UCSD-AML1 (cell line): ENCODE data around the gene SERPINA6.
"Not testable (repeated sequence)": the region's sequence is repeated elsewhere in the genome, so short reads cannot be mapped to it uniquely, and the experiment has no call there.

Source experiments
- DNase-seq: peaks from one replicate; lab custom pipeline; 2025; ENCODE audit not compliant: unreplicated experiment; lab: John Stamatoyannopoulos, UW

The SERPINA6 gene

GRCh38 chr14:94354638-94355185, 31.6 kb upstream of the SERPINA6 start:
- no peak for DNase-seq

- not testable (repeated sequence) for DNase-seq
These were observed 31.1 kb upstream of the SERPINA6 start for GRCh38 chr14:94354190-94354589.

- no peak for DNase-seq
These were observed 26.1 kb upstream of the SERPINA6 start for GRCh38 chr14:94349276-94349675.

GRCh38 chr14:94348836-94349235, 25.7 kb upstream of the SERPINA6 start:
- DNase-seq, result no peak

GRCh38 chr14:94346841-94347240, 23.7 kb upstream of the SERPINA6 start:
- no peak for DNase-seq

- not testable (repeated sequence) for DNase-seq
These were observed 23.1 kb upstream of the SERPINA6 start for GRCh38 chr14:94346065-94346786.

- no peak for DNase-seq
These were observed 22.4 kb upstream of the SERPINA6 start for GRCh38 chr14:94345344-94346064.

GRCh38 chr14:94344389-94344788, 21.3 kb upstream of the SERPINA6 start:
- no peak for DNase-seq

- no peak for DNase-seq
These were observed 20.3 kb upstream of the SERPINA6 start for GRCh38 chr14:94343238-94344005.

GRCh38 chr14:94342334-94342934, 19.3 kb upstream of the SERPINA6 start:
- DNase-seq, result no peak

GRCh38 chr14:94341656-94342333, 18.7 kb upstream of the SERPINA6 start:
- DNase-seq, result no peak

GRCh38 chr14:94340533-94340932, 17.4 kb upstream of the SERPINA6 start:
- no peak for DNase-seq

- no peak for DNase-seq
These were observed 14.9 kb upstream of the SERPINA6 start for GRCh38 chr14:94338023-94338422.

GRCh38 chr14:94337274-94337673, 14.1 kb upstream of the SERPINA6 start:
- DNase-seq, result no peak

- DNase-seq, result no peak
These were observed 11.7 kb upstream of the SERPINA6 start for GRCh38 chr14:94334872-94335271.

- DNase-seq, result no peak
These were observed 9.5 kb upstream of the SERPINA6 start for GRCh38 chr14:94332587-94332986.

GRCh38 chr14:94332063-94332583, 9.0 kb upstream of the SERPINA6 start:
- DNase-seq, result no peak

- no peak for DNase-seq
These were observed 8.3 kb upstream of the SERPINA6 start for GRCh38 chr14:94331462-94331861.

GRCh38 chr14:94330857-94331256, 7.7 kb upstream of the SERPINA6 start:
- no peak for DNase-seq

GRCh38 chr14:94330432-94330831, 7.3 kb upstream of the SERPINA6 start:
- DNase-seq, result no peak
